ENCODE measurements around the gene HOXB6.

The HOXB6 gene

DNA sequence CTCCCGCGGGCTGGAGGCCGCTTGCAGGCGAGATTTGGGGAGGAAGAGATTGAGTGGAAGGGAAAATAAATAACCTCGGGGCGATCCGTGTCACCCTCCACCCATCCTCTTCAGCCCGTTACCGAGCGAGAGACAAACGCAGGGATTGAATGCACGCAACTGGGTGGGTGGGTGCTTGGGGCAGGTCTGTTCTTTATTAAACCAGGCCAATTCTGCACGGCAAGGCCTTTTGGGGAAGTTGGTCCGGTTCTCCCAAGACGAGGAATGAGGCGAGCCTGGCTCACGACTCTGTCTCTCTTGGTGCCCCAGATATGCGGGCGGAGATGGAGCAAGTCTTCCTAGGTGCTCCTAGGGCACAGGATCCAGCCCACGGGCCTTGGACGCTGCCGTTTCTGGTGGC lies 6.4 kb upstream of the HOXB6 start:
- in situ Hi-C loops (cut with MboI; ENCODE audit: low sequenced_read_pairs), result no loop called here

DNA sequence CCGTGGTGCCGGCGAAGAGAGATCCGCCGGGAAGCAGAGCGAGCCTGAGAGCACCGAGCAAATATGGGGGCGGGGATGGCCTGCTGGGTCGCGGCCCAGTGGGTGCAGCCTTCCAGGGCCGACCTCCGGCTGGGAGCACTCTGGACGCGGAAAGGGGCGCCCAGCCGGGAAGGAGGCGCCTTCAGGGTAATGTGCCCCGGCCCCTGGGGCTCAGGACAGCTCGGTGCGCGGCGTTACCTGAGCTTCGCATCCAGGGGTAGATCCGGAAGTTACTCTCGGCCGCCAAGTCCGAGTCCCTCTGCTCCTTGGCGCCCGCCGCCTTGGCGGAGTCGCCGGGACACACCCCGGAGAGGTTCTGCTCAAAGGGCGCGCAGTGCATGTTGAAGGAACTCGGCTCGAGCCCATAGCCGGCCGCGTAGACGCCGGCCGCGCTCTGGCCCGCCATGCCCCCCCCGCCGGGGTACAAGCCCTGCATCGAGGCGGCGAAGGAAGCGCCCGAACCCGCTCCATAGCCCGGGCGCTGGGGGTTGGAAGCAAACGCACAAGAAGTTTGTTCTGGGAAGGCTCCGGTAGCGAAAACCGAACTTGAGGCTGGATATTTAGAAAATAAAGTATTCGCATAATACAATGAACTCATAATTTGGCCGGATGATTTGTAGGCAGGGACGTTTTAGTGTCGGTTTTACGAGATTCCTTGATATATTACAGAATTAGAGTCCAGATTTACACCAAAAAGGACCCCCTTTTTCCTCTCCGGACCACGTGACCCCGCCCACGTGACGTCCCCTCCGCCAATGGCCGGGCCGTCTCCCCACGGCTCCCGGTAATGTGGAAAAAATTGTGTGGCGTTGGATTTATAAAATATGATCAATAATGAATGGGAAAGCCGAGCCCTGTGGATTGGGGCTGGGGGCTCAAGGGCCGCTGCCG lies 5.8 kb upstream of the HOXB6 start, which contains the start of gene HOXB7:
HOXB7 (minus strand) TSS at position 736 of the 930 bp plus-strand sequence; CDS start at position 637, 99 bp downstream.
- in situ Hi-C loops (cut with MboI; ENCODE audit: low sequenced_read_pairs), result no loop called here

DNA sequence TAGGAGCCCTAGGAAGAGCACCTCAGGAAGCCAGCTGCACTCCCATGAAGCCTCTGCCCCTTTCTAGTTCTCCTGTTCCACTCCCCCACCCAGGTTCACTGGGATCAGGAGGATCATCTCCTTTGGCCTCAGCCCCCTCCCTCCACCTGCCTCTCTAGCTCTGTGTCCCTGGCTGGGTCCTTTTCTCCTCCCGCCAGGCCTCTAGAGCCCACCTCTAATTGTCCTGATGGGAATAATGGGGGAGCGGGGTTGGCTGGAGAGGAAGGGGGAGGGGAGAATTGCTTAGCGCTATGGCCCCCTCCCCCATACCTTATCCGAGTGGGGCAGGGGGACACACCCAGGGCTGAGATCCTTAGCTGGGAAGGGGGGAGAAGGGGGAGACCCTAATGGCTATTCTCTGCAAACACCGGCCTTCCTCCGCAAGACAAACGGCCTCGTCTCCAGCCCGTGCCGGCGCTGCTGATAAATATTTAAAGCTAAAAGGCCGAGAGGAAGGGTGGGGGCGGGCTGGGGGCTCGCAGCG lies 5.0 kb upstream of the HOXB6 start:
- in situ Hi-C loops (cut with MboI; ENCODE audit: low sequenced_read_pairs), result no loop called here

DNA sequence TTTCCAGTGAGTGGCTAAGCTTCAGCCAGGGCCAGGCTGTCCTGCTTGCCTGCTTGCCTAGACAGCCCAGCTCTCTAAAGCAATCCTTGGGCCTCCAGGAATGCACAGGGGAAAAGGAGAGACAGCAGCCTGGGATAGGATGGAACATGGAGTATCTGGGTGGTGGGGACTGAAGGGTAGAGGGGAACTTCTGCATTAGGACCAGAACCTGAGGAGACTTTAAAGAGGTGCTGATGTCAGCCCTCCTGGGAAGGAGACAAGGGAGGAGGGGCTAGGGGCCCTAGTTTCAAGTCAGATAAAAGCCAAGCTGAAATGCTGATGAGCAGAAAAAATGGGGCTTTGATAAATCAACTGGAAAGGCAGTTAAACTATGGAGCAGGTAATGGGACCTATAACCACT lies 4.2 kb upstream of the HOXB6 start:
- in situ Hi-C loops (cut with MboI; ENCODE audit: low sequenced_read_pairs), result no loop called here

DNA sequence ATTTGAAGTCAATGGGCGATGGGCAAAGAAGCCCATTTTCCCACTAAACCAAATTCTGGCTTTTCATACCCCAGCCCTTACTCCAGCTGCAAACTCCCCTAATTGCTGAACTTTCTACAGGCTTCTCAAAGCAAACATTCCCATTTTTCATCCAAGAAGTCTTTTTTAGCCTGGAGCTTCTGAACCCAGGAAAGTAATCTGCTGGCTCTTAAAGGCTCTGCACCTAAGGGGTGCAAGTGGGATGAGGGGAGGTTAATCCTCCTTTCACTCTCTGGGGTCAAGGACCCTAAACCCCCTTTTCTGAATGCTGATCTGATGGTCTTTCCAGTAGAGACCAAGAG lies 3.7 kb upstream of the HOXB6 start:
- in situ Hi-C loops (cut with MboI; ENCODE audit: low sequenced_read_pairs), result no loop called here

DNA sequence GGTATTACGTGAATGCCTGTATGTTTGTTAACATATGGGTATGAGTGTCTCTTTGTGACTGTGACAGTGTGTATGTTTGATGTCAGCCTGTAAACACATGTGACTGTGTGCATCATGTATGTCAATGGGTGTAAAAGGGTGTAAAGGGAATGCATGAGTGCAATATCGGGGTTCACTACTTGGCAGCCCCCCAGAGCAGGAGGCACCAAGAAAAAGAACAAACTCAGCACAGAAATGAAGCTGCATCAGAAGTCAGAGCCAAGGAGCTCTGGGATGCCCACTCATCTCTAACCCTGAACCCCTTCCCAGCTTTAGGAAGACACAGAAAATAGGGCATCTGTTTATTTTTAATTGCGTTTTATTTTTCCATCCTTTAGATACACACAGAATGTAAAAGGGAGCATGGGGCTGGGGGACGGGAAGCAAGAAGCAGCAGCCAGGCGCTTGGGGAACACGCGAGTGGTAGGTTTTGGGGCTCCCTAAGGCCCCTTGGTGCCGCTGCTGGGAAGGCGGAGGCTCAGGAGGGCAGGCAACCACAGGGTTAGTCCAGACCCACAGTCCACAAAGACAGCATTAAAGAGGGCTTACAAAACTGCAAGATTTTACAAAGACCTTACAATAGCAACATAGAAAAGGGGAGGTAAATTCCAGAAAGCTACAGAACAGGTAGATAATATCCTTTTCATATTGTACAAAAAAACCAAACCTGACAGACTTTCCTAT lies 2.3 kb upstream of the HOXB6 start:
- in situ Hi-C loops (cut with MboI; ENCODE audit: low sequenced_read_pairs), result no loop called here

DNA sequence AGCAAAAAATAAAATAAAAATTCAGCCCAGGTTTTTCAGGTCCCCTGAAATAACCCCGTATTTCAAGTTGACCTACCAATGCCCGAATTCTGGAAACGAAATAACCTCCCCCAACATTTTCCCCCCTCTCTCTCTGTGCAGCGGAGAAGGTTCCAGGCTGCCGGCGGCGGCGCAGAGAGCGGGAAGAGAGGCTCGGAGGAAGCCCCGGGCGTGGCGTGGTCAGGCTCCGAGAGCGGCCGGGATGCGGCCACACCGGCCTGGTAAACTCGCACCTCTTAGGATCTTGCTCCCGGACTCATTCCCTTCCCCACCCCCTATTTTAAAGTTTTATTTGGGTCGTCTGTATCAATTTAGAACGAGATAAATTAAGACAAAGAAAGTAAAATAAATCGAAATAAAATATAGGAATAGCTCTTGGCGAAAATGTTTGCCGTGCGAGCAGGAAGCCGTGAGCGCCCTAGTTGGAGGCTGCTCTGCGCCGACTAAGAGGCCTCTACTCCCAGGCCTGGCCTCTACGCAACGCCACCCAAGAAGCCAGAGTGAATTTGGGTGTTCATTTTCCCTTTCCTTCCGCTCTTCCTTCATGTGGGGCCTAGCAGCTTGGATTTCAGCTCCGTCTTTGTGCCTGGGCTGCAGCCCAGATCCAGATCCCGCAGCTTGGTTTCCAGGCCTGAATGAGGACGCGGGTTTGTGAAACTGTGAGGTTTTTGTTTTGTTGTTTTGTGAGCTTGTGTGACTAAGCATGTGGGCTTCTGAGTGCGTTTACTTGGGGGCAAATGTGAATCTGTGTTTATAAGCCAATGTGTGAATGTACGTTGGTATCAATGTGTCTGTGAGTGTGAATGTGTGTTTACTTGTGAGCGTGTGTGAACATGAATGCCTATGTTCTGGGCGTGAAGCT lies 1.5 kb upstream of the HOXB6 start:
- in situ Hi-C loops (cut with MboI; ENCODE audit: low sequenced_read_pairs), result no loop called here

DNA sequence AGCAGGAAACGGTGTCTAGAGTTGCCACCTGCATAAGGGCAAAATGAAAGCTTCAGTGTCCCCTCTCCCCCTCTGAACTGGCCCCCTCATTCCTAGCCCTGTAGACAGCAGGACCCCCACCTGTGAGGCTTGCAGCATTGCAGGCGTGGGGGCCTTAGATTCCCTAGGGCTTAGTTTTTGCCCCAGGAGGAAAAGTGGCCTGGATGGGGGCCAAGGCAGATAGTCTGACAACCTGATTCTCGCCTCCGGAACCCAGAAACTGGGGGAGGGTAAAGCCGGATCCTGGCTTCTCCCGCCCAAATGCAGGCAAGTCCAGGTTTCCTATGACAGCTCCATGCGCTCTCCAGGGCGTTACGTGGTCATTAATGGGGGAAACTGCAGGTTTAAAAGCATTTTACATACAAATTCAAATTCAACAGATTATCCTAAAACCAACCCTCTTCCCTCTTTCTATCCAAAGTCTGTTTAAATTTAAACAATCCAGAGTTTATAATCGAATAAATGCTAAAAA lies 678 bp upstream of the HOXB6 start:
- in situ Hi-C loops (cut with MboI; ENCODE audit: low sequenced_read_pairs), result no loop called here

DNA sequence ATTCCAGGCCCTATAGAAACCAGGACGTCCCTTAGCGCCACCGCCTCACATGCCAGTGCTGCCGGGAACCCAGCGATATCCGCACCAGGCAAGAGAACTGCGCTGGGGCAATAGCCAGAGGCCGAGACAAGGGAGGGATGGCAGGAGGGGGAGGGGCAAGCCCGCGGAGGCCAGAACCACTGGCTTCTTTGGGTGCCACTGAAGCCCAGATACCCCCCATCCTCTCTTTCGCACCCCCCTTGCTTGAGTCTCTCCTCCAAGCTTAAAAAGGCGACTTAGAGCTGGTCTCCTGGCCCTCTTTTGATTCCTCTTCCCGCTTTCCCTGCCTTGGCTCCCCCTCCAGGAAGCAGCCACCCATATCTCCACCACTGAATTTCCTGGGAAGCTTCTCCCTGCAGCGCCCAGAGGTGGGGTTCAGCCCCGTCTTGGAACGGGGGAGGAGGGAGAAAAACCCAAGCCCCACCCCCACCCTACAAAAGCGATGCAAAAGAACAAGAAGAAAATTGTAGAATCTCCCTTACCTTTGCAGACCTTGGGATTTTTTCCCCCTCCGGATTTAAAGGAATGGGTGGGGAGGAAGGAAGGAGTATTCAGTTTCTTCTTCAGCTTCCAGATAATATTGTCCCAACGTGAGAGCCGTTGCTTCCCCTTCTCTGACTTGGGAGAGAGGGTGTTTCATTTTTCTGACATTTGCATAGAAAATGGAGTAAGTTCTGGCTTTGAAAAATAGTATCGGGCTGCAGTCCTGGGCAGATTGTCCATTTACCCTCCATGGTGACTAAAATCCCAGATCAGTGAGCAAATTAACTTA lies 622 bp downstream of the HOXB6 start:
- in situ Hi-C loops (cut with MboI; ENCODE audit: low sequenced_read_pairs), result no loop called here

DNA sequence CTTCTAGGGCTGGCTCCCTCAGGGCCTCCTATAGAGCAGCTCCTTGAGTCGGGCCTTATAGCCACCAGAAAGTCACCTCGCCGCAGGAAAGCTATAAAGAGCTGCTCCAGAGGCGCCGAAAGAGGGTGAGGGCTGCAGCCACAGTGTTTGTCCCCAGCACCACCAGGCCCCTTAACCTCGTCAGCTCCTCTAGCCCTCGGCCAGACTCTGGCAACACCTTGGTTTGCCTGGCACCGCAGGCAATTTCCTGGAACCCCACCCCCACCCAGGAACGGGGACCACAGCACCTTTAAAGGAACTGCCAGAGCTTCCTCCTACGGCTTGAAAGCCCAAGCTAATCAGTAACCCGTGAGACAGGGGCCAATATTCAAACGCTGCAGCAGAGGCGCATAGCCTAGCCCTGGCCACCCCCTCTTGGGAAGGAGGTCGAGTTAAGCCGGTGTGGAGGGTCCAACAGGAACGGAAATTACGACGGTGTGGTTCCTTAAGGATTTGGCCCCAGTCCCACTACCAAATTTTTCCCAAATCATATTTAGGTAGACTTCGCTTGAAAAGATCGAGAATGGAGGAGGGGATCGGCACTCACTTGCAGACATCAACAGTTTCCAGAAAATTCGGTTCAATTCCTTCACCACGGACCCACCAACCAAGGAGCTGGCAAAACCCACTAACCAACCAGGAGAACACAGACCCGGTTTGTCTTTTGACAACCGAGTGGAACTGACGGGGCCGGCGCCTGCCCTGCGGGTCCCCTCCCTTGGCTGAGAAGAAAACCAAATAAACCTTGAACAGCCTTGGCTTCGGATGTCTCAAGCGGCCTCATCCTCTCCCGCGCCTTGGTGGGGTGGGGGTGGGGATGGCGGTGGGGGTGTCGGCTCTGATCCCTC lies 3.0 kb downstream of the HOXB6 start:
- in situ Hi-C loops (cut with MboI; ENCODE audit: low sequenced_read_pairs), result no loop called here

DNA sequence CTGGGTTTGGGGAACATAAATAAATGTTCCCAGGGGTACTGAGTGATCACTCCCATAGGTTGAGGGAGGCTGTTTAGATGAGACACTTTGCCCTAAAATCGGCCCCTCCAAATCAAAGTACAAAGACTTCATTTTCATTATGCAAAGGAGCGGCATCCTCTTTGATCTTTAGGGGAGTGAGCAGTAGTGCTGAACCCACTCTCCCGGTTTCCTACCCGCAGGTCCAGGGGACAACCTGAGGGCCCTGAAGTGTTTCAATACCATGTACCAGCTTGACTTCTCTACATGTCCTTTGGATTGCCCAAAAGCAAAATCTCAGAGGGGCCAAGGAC lies 3.6 kb downstream of the HOXB6 start:
- in situ Hi-C loops (cut with MboI; ENCODE audit: low sequenced_read_pairs), result no loop called here

DNA sequence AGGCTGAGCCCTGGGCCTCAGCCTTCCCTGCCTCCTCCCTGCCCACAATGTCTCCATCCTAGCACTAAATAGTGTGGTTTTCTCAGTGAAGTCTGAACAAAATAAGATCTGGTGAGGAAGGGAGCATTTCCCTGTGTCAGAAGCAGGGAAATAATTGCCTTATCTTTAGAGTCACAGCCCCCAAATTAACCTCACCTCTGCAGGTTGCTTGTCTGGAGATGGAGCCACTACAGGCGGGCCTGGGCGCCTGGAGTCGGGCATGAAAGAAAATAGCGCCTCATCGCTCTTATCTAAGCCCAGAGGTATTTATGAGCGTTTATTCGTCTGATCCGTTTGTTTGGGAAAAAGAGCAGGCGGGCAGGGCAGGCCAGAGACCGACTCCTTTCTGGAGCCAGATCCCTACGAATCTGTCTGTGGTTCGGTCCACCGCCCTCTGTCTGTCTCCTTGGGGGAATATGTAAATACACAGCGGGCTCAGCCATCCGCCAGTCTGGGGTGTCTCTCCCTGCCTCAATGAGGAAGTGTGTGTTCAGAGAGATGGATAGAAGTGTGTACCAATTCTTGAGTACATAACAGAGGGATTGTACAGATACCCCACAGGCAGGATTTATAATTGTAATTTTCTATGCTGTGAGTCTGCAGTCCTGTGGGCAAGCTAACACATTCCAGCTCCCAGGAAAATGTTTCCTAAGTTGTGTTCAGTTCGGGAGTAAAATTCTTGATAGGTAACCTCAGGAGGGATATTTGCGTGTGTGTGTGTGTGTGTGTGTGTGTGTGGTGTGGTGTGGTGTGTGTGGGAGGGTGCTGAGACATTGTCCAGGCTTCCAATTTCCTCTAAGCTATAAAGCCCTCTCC lies 4.3 kb downstream of the HOXB6 start:
- in situ Hi-C loops (cut with MboI; ENCODE audit: low sequenced_read_pairs), result no loop called here

DNA sequence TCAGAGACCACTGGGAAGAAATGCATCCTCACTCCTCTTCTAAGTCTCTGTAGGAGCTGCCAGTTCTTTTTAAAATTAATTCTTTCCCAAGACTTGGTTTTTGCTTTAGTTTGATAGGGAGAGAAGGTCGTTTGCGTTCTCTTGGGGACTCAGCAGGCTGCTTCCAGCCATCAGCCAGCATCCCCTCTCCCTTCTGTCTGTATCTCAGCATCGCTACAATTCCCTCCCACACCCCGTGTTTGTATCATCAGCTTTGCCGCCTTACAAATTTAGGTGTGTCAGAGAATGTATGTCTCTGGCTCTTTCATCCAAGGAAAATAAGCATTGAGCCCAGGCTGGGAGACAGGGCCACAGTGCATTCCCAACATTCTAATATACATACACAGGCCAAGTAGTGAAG lies 5.4 kb downstream of the HOXB6 start:
- in situ Hi-C loops (cut with MboI; ENCODE audit: low sequenced_read_pairs), result no loop called here

DNA sequence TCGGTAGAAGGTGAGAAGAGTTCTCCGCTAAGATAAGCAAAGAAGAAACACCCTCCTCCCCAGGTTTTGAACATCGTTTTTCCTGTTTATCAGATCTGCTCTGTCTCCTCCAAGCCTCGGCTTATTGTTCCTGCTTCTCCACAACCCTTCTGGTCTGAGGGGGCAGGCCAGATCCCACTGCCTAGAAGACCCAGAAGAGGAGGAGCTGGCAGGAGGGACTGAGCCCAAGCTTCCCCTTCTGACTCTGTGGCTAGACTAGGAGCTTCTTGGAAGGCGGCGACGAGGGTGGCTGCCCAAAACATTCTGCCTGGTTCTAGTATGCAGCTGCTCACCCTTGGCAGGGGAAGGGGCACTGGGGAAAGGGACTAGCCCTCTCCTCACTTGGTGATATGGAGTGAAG lies 6.0 kb downstream of the HOXB6 start:
- in situ Hi-C loops (cut with MboI; ENCODE audit: low sequenced_read_pairs), result no loop called here

DNA sequence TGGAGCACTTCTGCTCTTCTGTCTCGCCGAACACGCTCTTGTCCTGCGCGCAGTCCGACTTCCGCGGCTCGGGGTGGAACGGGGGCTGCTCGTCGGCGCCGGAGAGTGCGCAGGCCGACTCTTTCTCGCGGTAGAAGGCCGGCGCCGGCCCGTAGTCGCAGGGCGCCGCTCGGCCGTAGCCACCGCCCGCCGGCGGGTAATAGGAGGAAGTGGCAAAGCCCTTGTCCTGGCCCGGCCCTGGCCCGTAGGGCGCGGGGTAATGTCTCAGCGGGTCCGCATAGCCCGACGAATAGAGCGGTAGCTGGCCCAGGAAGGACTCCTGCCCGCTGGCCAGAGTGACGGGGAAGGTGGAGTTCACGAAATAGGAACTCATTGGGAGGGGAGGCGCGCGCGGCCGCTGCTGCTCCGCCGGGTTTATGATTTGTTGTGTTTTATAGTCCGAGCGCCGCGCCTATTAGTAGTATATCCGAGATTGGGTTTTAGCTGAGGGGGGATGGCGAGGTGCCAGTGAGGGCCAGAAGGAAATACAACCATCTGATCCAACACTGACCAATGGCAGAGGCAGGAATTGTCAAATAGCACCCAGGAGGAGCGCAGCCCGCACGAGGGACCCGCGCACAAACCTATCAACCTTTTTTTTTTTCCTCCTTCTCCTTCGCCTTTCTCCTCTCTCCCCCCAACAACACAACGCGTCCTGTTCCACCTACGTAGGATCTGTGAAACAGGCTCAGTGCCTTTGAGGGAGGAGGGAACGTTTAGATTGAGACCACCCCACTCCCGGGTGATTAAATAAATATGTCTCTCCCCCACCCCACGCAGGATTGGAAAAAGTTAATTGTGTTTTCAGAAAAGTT lies 6.8 kb downstream of the HOXB6 start:
- in situ Hi-C loops (cut with MboI; ENCODE audit: low sequenced_read_pairs), result no loop called here

DNA sequence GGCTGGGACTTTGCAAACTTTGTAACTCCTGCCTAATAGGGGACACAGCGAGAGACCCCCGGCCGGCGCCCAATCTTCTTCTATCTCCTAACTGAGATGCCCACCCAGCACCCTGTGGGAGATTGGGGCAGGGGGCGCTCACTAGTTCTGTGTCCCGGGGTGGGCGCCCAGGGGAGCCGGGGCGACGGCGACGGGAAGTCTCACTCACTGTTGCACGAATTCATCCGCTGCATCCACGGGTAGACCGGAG lies 7.3 kb downstream of the HOXB6 start:
- in situ Hi-C loops (cut with MboI; ENCODE audit: low sequenced_read_pairs), result no loop called here

DNA sequence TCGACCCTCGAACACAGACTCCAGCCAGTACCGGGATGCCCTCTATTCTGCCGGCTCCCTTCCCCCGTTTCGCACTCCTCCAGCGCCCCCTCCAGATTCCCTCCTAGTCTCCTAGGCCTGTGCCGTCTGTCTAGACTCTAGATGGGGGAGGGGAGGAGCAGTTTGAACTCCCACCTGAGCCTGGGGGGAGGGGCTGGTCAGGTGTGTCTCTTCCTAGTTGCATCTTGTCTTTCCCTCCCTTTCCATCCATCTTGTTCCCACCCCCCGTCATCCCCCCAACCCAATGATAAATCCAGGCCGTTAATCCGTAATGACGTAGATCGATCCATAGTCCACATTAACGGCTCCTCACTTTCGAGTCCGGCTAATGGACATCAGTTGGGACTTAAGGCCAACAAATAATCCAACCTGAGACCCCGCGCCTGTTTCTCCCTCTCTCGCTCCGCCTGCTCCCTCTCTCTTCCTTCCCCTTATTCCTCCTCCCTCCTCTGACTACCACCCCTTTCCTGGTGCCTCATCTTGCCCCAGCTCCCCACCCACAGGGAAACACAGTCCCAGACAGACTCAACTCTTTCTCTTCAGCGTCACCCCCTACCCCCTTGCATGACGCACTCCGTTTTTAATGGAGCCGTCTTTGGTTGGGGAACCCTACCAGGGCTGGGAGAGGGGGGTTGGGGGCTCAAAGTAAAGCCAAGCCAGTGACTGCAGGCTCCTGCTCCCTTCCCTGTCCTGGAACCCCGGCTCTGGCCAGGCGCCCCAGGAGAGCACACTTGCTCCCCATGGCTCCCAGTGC lies 7.9 kb downstream of the HOXB6 start:
- in situ Hi-C loops (cut with MboI; ENCODE audit: low sequenced_read_pairs), result no loop called here
